ENCODE measurements around the gene WDR7. TPM values are rescaled to one million over a fixed set of nuclear protein-coding genes. Genes with fewer than 3 reads are reported as not detected.
A peak's percentile ranks its signal among the peaks of the same experiment; 100 is the strongest.

Gene WDR7
- total RNA-seq, 4 donors from 2014 or later = 22.6 to 39.0 (median 31.2) TPM

DNA sequence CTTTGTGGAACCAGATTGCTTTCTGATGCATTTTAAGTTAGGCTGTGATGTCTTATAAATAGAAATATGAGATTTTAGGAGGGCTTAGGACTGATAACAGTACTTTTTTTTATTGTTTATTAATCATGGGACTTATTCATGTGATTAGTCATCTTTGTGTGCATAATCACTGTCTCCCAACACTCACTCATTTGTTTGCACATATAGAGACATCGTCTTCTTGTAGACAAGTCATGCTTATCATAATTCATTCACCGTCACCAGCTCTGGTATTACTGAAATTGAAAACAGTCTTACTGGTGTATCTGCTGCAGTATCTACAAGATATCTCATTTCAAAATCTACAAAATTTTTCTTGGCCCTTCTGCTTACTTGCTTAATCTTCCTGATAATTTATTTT lies 45.8 kb downstream of the WDR7 start:
- H3K4me1 ChIP-seq = no peaks in the 10 kb centered on the region
- WGBS, 2 donors = 51 to 58% methylated on average over 2 of the region's 2 CpGs
- H3K36me3 ChIP-seq = peaks cover 0 to 12% (median 0%) of the 10 kb centered on the region in 3 donors
- H3K27me3 ChIP-seq = no peaks in the 10 kb centered on the region
- H3K4me3 ChIP-seq = no peak overlapping the region
- H3K9me3 ChIP-seq = no peaks in the 10 kb centered on the region
- no peak overlapping the region for H3K27ac ChIP-seq
- TF ChIP-seq EP300 (IDR thresholded peaks at IDR 0.05) (no peak), CTCF (IDR thresholded peaks at IDR 0.05) (no peak), POLR2A (IDR thresholded peaks at IDR 0.05) (no peak)
- DNase-seq (ENCODE audit: low spot score in 2 of 2) = no peak

DNA sequence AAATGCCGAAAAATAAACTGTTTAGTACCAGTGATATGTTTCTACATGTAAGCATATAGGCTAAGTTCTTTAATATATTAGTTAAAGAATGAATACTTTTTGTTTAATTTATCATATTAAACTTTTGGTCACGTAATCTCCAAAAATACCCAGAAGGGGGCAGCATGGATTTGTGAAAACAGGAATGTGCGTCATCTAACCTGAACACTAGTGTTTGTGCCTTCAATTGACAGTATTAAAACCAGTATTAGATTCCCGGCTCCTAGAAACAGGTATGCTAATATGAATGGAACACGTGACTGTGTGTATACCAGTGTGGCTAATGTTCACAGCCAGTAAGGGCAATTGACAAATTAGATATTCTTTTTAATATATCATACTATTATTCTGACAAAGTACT lies 51.8 kb downstream of the WDR7 start:
- no peaks in the 10 kb centered on the region for H3K9me3 ChIP-seq
- no peaks in the 10 kb centered on the region for H3K27me3 ChIP-seq
- no peak overlapping the region for H3K4me3 ChIP-seq
- H3K36me3 ChIP-seq = peaks cover 0 to 5% (median 0%) of the 10 kb centered on the region in 3 donors
- 62 to 69% methylated on average over 5 of the region's 5 CpGs for WGBS, 2 donors
- peak in 1 of 2 donors; percentile 70 for DNase-seq (ENCODE audit: low spot score in 2 of 2)
- no peaks in the 10 kb centered on the region for H3K4me1 ChIP-seq
- H3K27ac ChIP-seq = no peak overlapping the region
- no peak for TF ChIP-seq POLR2A (IDR thresholded peaks at IDR 0.05)
- no peak for TF ChIP-seq EP300 (IDR thresholded peaks at IDR 0.05)
- TF ChIP-seq CTCF (IDR thresholded peaks at IDR 0.05) = peak in 4 of 5 experiments; percentile 21 to 36 (median 27)

- 47% methylated on average over 2 of the region's 2 CpGs for WGBS, 2 donors
- Histone ChIP-seq H3K36me3 (peaks cover 0 to 5% (median 0%) of the 10 kb centered on the region in 3 donors), H3K9me3 (no peaks in the 10 kb centered on the region), H3K27ac (no peak overlapping the region), H3K27me3 (no peaks in the 10 kb centered on the region), H3K4me3 (no peak overlapping the region), H3K4me1 (peaks cover 0 to 7% (median 0%) of the 10 kb centered on the region in 4 donors)
- no peak for DNase-seq (ENCODE audit: low spot score in 2 of 2)
- TF ChIP-seq POLR2A (IDR thresholded peaks at IDR 0.05) = no peak
- peak in 2 of 5 experiments; percentile 10 to 15 for TF ChIP-seq CTCF (IDR thresholded peaks at IDR 0.05)
These were observed 58.3 kb downstream of the WDR7 start for GRCh38 chr18:56709463-56709862.

GRCh38 chr18:56711708-56712445 lies 60.7 kb downstream of the WDR7 start:
- TF ChIP-seq CTCF (IDR thresholded peaks at IDR 0.05) (no peak), POLR2A (IDR thresholded peaks at IDR 0.05) (no peak), EP300 (IDR thresholded peaks at IDR 0.05) (no peak)
- no peaks in the 10 kb centered on the region for H3K36me3 ChIP-seq
- DNase-seq (ENCODE audit: low spot score in 2 of 2) = no peak
- 69 to 81% methylated on average over 2 of the region's 2 CpGs for WGBS, 2 donors
- H3K27ac ChIP-seq = no peak overlapping the region
- no peaks in the 10 kb centered on the region for H3K27me3 ChIP-seq
- no peaks in the 10 kb centered on the region for H3K9me3 ChIP-seq
- peaks cover 0 to 7% (median 0%) of the 10 kb centered on the region in 4 donors for H3K4me1 ChIP-seq
- H3K4me3 ChIP-seq = no peak overlapping the region

DNA sequence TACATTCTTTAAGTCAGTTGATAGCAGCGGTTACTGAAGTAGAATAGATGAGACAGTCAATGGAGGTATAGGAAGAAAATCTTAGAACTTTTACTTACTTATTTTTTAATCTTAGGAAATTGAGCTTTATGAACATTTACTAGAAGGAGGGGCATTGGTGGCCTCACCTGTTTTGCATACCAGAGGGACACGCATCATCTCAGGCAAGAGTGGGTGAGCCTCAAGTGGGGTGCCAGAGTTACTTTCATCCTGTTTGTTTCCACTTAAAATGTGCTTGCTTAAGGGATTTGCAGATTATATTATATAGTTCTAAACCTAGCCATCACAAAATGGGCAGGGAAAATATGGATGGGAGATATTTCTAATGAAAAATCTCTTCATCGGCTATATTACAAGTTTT lies 61.6 kb downstream of the WDR7 start:
- TF ChIP-seq POLR2A (IDR thresholded peaks at IDR 0.05) (no peak), CTCF (IDR thresholded peaks at IDR 0.05) (no peak), EP300 (IDR thresholded peaks at IDR 0.05) (no peak)
- no peak overlapping the region for H3K4me3 ChIP-seq

More for the DNA sequence above, 61.6 kb downstream of the WDR7 start:
- H3K36me3 ChIP-seq = peaks cover 0 to under 1% (median 0%) of the 10 kb centered on the region in 3 donors
- 97 to 98% methylated on average over 3 of the region's 3 CpGs for WGBS, 2 donors
- no peak overlapping the region for H3K27ac ChIP-seq
- no peak for DNase-seq (ENCODE audit: low spot score in 2 of 2)
- H3K4me1 ChIP-seq = peaks cover 0 to 7% (median 0%) of the 10 kb centered on the region in 4 donors
- H3K9me3 ChIP-seq = no peaks in the 10 kb centered on the region
- no peaks in the 10 kb centered on the region for H3K27me3 ChIP-seq
